Measurements from ENCODE around the gene LINS1. TPM values are rescaled to one million over a fixed set of nuclear protein-coding genes. Genes with fewer than 3 reads are reported as not detected.

LINS1 gene
- total RNA-seq, 1 donor from 2014 or later: 17.0 TPM

DNA sequence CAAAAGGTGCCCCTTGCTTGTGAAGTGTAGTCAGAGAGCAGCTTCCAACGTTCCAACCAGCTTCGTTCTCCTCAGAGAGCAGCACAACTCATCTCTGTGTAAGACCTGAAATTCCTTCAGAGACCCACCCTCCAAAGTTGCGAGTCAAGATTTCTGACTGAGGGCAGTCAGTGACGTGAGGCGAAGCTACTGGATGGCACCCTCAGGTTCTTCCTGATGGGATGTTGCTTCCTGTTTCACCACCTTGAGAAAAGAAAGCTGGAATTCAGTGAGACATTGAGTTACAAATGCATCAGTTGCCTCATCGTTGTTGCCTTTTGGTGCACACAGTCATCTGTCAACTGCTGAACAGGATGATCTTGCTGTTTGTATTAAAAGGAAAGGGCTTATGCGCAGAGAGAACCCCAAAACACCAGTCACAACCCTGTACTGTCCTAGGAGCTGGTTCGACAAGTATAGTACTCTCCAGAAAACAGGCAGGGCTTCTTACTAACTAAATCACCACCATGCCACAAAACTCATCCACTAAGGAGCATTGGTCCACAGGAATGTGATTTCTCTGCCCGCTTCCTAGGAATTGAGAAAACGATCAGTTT, 73.1 kb downstream of the LINS1 start, which contains the start of gene CERS3:
Gene CERS3, minus strand, starts transcription at position 118 of the 596 bp plus-strand sequence. CDS start 27,101 bp downstream, outside the sequence.
- Mint-ChIP-seq H3K27me3 (ENCODE audit: low read depth) (peaks cover 23% of the 10 kb centered on the region), H3K9me3 (no peaks in the 10 kb centered on the region)

DNA sequence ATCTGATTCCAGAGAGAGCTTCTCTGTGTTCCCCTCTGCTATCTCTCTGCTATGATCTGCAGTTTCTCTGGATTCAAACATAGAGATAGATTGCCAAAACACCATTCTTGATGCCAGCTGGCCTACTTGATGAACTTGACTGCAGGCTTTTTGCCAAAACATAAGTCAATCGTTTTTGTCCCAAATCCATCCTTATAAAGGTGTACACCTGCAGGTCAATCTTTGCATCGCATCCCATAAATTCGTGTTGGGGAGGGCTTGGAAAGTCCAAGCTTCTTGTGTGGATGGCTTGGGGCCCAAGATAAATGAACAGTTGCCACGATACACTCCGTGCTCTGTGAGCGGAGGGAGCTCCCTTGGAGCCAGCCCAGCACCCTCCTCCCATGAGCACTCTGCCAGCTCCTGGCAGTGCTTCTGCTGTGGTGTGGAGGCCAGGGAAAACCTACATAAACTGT, 75.9 kb downstream of the LINS1 start:
- H3K27ac Mint-ChIP-seq: no peak overlapping the region
- DNase-seq (ENCODE audit: low spot score in 2 of 2, unreplicated experiment in 2 of 2): no peak
- no peaks in the 10 kb centered on the region for H3K4me1 Mint-ChIP-seq
- peaks cover 4% of the 10 kb centered on the region for H3K27me3 Mint-ChIP-seq (ENCODE audit: low read depth)
- no peaks in the 10 kb centered on the region for H3K36me3 Mint-ChIP-seq
- peaks cover 11% of the 10 kb centered on the region for H3K9me3 Mint-ChIP-seq
- H3K4me3 Mint-ChIP-seq: no peak overlapping the region
- TF ChIP-seq, protein P1, sequence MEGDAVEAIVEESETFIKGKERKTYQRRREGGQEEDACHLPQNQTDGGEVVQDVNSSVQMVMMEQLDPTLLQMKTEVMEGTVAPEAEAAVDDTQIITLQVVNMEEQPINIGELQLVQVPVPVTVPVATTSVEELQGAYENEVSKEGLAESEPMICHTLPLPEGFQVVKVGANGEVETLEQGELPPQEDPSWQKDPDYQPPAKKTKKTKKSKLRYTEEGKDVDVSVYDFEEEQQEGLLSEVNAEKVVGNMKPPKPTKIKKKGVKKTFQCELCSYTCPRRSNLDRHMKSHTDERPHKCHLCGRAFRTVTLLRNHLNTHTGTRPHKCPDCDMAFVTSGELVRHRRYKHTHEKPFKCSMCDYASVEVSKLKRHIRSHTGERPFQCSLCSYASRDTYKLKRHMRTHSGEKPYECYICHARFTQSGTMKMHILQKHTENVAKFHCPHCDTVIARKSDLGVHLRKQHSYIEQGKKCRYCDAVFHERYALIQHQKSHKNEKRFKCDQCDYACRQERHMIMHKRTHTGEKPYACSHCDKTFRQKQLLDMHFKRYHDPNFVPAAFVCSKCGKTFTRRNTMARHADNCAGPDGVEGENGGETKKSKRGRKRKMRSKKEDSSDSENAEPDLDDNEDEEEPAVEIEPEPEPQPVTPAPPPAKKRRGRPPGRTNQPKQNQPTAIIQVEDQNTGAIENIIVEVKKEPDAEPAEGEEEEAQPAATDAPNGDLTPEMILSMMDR (IDR thresholded peaks at IDR 0.05; ENCODE audit: unreplicated experiment): peak; percentile 28

More for the DNA sequence above, 73.1 kb downstream of the LINS1 start, which contains the start of gene CERS3:
- Mint-ChIP-seq H3K36me3 (no peaks in the 10 kb centered on the region), H3K4me3 (no peak within 1 kb of the TSS), H3K4me1 (no peaks in the 10 kb centered on the region), H3K27ac (no peak within 1 kb of the TSS)
- DNase-seq (ENCODE audit: low spot score in 2 of 2, unreplicated experiment in 2 of 2): no peak
- TF ChIP-seq, protein P1 (IDR thresholded peaks at IDR 0.05; ENCODE audit: unreplicated experiment): no peak

DNA sequence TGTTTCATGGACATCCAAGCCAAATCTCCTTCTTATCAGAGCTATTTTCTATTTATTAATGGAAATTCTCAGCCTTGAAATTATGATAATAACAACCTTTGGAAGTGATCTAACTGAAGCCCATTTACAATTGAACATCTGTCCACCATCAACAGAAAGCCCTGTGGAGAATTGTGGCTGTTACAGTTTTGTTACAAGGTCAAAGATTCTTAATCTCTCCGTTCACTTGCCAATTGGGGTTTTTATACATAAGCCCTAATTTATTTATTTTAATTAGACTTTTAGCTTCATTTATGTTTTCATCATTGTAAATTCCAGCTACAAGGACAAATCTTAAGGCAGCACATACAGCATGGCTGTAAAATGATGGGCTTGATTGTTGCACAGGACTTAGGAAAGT, 76.5 kb downstream of the LINS1 start:
- TF ChIP-seq, protein P1 (IDR thresholded peaks at IDR 0.05; ENCODE audit: unreplicated experiment): no peak
- H3K4me3 Mint-ChIP-seq: no peak overlapping the region
- peaks cover 3% of the 10 kb centered on the region for H3K27me3 Mint-ChIP-seq (ENCODE audit: low read depth)
- H3K27ac Mint-ChIP-seq: no peak overlapping the region
- no peak for DNase-seq (ENCODE audit: low spot score in 2 of 2, unreplicated experiment in 2 of 2)
- no peaks in the 10 kb centered on the region for H3K4me1 Mint-ChIP-seq
- no peaks in the 10 kb centered on the region for H3K36me3 Mint-ChIP-seq
- peaks cover 11% of the 10 kb centered on the region for H3K9me3 Mint-ChIP-seq

DNA sequence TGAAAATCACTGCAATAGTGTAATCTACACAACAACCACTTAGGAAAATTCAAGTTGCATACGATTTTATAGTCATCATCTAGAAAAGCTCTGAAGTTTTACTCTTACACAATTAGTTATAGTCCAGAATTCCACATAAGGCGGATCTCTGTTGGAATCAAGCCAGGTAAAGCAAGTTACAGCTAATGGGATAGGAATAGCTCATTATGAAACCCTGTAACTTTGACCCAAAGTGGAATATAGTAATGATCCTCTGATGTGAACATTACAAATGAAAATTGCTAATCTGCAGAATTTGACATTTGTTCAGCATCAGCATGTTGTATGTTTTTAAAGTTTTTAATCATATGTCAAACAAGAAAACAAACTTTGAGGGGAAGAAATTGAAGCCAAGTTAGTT, 77.7 kb downstream of the LINS1 start:
- Mint-ChIP-seq H3K9me3 (peaks cover 11% of the 10 kb centered on the region), H3K4me1 (no peaks in the 10 kb centered on the region), H3K27ac (no peak overlapping the region), H3K4me3 (no peak overlapping the region), H3K36me3 (no peaks in the 10 kb centered on the region), H3K27me3 (ENCODE audit: low read depth) (peaks cover 2% of the 10 kb centered on the region)
- TF ChIP-seq, protein P1 (IDR thresholded peaks at IDR 0.05; ENCODE audit: unreplicated experiment): no peak
- no peak for DNase-seq (ENCODE audit: low spot score in 2 of 2, unreplicated experiment in 2 of 2)

DNA sequence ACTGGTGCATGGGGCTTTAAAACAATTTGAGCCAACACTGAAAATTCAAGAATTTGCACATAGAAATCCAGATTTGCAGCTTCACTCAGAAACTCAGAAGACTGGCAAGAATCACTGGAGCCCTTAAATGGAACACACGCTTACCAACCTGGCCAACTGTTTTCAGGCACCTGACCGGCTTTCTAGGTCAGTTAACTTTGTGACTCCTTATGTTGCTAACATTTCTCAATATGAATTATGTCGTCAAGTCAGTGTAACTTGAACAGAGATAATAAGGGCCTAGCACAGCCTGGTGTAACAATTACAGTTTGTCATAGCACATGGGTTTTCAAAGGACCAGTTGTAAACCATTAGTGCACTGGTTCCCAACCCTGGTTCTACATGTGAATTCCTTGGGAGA, 80.1 kb downstream of the LINS1 start:
- Mint-ChIP-seq H3K27ac (no peak overlapping the region), H3K9me3 (peaks cover 11% of the 10 kb centered on the region), H3K4me1 (no peaks in the 10 kb centered on the region), H3K27me3 (ENCODE audit: low read depth) (peaks cover 10% of the 10 kb centered on the region), H3K4me3 (no peak overlapping the region), H3K36me3 (no peaks in the 10 kb centered on the region)
- DNase-seq (ENCODE audit: low spot score in 2 of 2, unreplicated experiment in 2 of 2): no peak
- TF ChIP-seq, protein P1 (IDR thresholded peaks at IDR 0.05; ENCODE audit: unreplicated experiment): no peak

All from mesothelial cell of epicardium (in vitro differentiated cells).